Spleen (tissue), 11 donors: ENCODE results near the gene SMCHD1. TPM values are rescaled to one million over a fixed set of nuclear protein-coding genes. Genes with fewer than 3 reads are reported as not detected.

Experiments
- DNase-seq: peaks from one replicate; pipeline ENCODE4 v3.0.0-alpha.2; 2020
- H3K27ac ChIP-seq, 8 donors: fragments of 200-600 bp; sonication (generic) in 7 of 8; 1 replicate in 4 of 8; 2 replicates in 4 of 8; pipeline versions ENCODE4 v1.5.0 to v1.8.0; 2016 to 2021; ENCODE audit warnings: inconsistent platforms in 4 of 8, mild to moderate bottlenecking in 4 of 8, moderate library complexity in 1 of 8
- H3K27me3 ChIP-seq, 7 donors: fragments of 200-600 bp; sonication (generic) in 6 of 7; replicated peaks in 1 of 7; 1 replicate in 4 of 7; 2 replicates in 3 of 7; pipeline versions ENCODE4 v1.5.0 to v1.8.0; 2016 to 2021; ENCODE audit warnings: inconsistent platforms in 3 of 7, mild to moderate bottlenecking in 1 of 7
- H3K36me3 ChIP-seq, 6 donors: fragments of 200-600 bp; sonication (generic) in 5 of 6; 1 replicate in 4 of 6; 2 replicates in 2 of 6; pipeline versions ENCODE4 v1.5.0 to v1.8.0; 2016 to 2021; ENCODE audit warnings: inconsistent platforms in 2 of 6
- H3K4me1 ChIP-seq, 6 donors: fragments of 200-600 bp; sonication (generic) in 5 of 6; 1 replicate in 3 of 6; 2 replicates in 3 of 6; pipeline versions ENCODE4 v1.5.0 to v1.8.0; 2016 to 2021; ENCODE audit warnings: inconsistent platforms in 3 of 6
- H3K4me3 ChIP-seq, 8 donors: fragments of 200-600 bp; sonication (generic) in 7 of 8; 1 replicate in 4 of 8; 2 replicates in 4 of 8; pipeline versions ENCODE4 v1.5.0 to v1.8.0; 2016 to 2021; ENCODE audit warnings: inconsistent platforms in 4 of 8, mild to moderate bottlenecking in 4 of 8, moderate library complexity in 2 of 8
- H3K9me3 ChIP-seq, 8 donors: fragments of 200-600 bp; sonication (generic) in 7 of 8; 1 replicate in 4 of 8; 2 replicates in 4 of 8; pipeline versions ENCODE4 v1.5.0 to v1.8.0; 2016 to 2021; ENCODE audit warnings: inconsistent platforms in 4 of 8
- CTCF ChIP-seq, 11 experiments: fragments of 200-600 bp in 7 of 11; fragments of 450-650 bp in 4 of 11; sonication (generic) in 4 of 11; IDR thresholded peaks in 8 of 11; conservative IDR thresholded peaks in 3 of 11; 1 replicate in 7 of 11; 2 replicates in 4 of 11; pipeline versions ENCODE4 v1.4.0 to v1.8.0; 2016 to 2021; ENCODE audit warnings: antibody characterized with exemption in 11 of 11, inconsistent platforms in 4 of 11, mild to moderate bottlenecking in 1 of 11
- POLR2A ChIP-seq, 3 donors: fragments of 450-650 bp; IDR thresholded peaks; one replicate each; pipeline ENCODE4 v1.5.1; 2017; ENCODE audit warnings: antibody characterized with exemption in 3 of 3, mild to moderate bottlenecking in 1 of 3
- POLR2AphosphoS5 ChIP-seq, 3 donors: sonication (generic); formaldehyde crosslinking; IDR thresholded peaks; one replicate each; pipeline ENCODE4 v1.5.1; 2017; ENCODE audit warnings: antibody characterized with exemption in 3 of 3
- WGBS, 5 donors: extraction: QIAGEN DNeasy Blood & Tissue Kit in 3 of 5; methylation state at CpG; one replicate each; pipeline versions ENCODE4 v1.1.5 to v1.1.7; 2013 to 2018; 5-methylcytosine and 5-hydroxymethylcytosine counted together
- intact Hi-C: fragments of 100-400 bp; cut with DNase I; formaldehyde crosslinking; loops from one replicate; pipeline ENCODE4 v1.15.0; 2023; ENCODE audit warnings: low total_unique reads
- polyA plus RNA-seq, 3 donors: library from polyadenylated mRNA; stranded (reverse); fragments of 200-250 nt; gene quantifications; one replicate each; pipeline ENCODE4 v1.2.1, GENCODE V29; 2013
- total RNA-seq, 7 donors: library from RNA; depleted of rRNA in 3 of 7; stranded (reverse); fragments of >200 nt in 3 of 7; fragmentation: NEBNext Ultra II Directional in 4 of 7; extraction: Animal tissue kit (Norgen Biotek cat#: 25700) in 4 of 7; gene quantifications; one replicate each; pipeline versions ENCODE4 v1.1.0 to v1.2.1, GENCODE V29; 2016 to 2021
- donor health status: healthy with polysubstance abuse.
- donor health status: DM: no; HTN: no; CAD: no; lungs with moderate emphysema.
- donor health status: DM: no; HTN: no; CAD: no.
- donor health status: Bipolar disorder and iron deficiency.
- donor health status: healthy.
- donor health status: DM: no; HTN: no; CAD: no.
- donor health status: DM: yes; HTN: yes; CAD: no.

SMCHD1 gene
- total and polyA plus RNA-seq, 10 donors: 14.7 to 361 (median 148) TPM

DNA sequence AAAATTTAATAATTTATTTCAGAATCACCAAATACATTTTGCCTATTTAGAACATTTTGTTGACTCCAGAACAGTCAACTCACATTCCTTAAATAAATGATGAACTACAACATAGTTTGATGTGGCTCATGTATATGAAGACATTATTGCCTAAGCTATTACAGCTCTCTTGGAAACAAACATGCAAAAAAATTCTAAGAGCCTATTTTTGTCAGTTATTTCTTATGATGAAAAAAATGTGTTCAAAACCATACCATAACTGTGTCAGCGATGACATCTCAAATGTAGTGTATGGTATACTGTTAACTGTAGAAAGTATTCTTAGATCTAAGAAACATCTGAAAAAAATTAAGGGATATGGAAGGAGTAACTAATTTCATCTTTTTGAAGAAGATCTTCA lies 185.0 kb downstream of the SMCHD1 start:
- no peak overlapping the region for H3K27ac ChIP-seq
- 80 to 98% (median 94%) methylated on average over 1 of the region's 1 CpG for WGBS, 5 donors

GRCh38 chr18:2843146-2843545 lies 187.6 kb downstream of the SMCHD1 start:
- Histone ChIP-seq H3K27me3 (peaks cover 0 to 26% (median 13%) of the 10 kb centered on the region in 7 donors), H3K9me3 (peaks cover 0 to 2% (median 0%) of the 10 kb centered on the region in 8 donors), H3K27ac (peak overlapping the region in 1 of 8 donors; percentile 2), H3K4me3 (no peak overlapping the region), H3K4me1 (peaks cover 12 to 43% (median 25%) of the 10 kb centered on the region in 6 donors), H3K36me3 (no peaks in the 10 kb centered on the region)
- 49 to 69% (median 66%) methylated on average over 5 to 6 of the region's 6 CpGs for WGBS, 5 donors
- TF ChIP-seq CTCF (IDR thresholded peaks at IDR 0.05 in 8 of 11, conservative IDR thresholded peaks at IDR 0.05 in 3 of 11) (no peak), POLR2A (IDR thresholded peaks at IDR 0.05) (no peak), POLR2AphosphoS5 (IDR thresholded peaks at IDR 0.05) (no peak)
- intact Hi-C loops: no loop called here
- no peak for DNase-seq

More for the DNA sequence above, 185.0 kb downstream of the SMCHD1 start:
- intact Hi-C loops: no loop called here
- Histone ChIP-seq H3K36me3 (no peaks in the 10 kb centered on the region), H3K9me3 (peaks cover 0 to 20% (median 10%) of the 10 kb centered on the region in 8 donors), H3K4me3 (no peak overlapping the region), H3K4me1 (peaks cover 0 to 18% (median 2%) of the 10 kb centered on the region in 6 donors), H3K27me3 (peaks cover 0 to under 1% (median 0%) of the 10 kb centered on the region in 7 donors)
- TF ChIP-seq POLR2A (IDR thresholded peaks at IDR 0.05): no peak
- TF ChIP-seq CTCF (IDR thresholded peaks at IDR 0.05 in 8 of 11, conservative IDR thresholded peaks at IDR 0.05 in 3 of 11): no peak
- DNase-seq: no peak

DNA sequence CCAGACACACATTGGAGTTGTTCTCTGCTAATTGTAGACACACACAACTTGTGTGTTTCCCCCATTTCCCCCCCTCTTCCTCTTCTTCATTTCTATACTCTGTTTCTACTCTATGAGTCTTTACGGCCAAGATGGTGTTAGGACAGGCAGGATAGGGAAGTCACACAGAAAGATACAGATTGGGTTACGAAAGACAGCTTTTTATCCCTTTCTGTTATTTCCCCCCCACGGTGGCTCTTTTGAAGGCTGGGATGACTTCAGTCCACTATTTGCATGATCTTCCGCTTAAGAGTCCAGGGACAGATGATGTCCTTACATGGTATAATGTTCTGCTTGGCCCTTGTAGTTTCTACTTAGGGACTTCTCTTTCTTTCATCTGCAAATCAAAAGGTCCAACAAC lies 189.6 kb downstream of the SMCHD1 start:
- Histone ChIP-seq H3K9me3 (no peaks in the 10 kb centered on the region), H3K27ac (peak overlapping the region in 4 of 8 donors; percentile 14 to 87 (median 82)), H3K27me3 (peaks cover 0 to 47% (median 29%) of the 10 kb centered on the region in 7 donors), H3K4me3 (no peak overlapping the region), H3K36me3 (no peaks in the 10 kb centered on the region), H3K4me1 (peaks cover 21 to 56% (median 34%) of the 10 kb centered on the region in 6 donors)
- DNase-seq: no peak
- no peak for TF ChIP-seq POLR2A (IDR thresholded peaks at IDR 0.05)
- TF ChIP-seq POLR2AphosphoS5 (IDR thresholded peaks at IDR 0.05): no peak
- TF ChIP-seq CTCF (IDR thresholded peaks at IDR 0.05 in 8 of 11, conservative IDR thresholded peaks at IDR 0.05 in 3 of 11): no peak
- 33 to 78% (median 48%) methylated on average over 4 of the region's 4 CpGs for WGBS, 5 donors
- intact Hi-C loops: no loop called here

GRCh38 chr18:2846636-2847316 lies 191.2 kb downstream of the SMCHD1 start, which contains the start of gene EMILIN2:
Gene EMILIN2 (plus strand): TSS chr18:2847006. CDS start chr18:2847189, 183 bp downstream.
- WGBS, 5 donors: 1% methylated on average over 61 to 80 of the region's 80 CpGs

More at GRCh38 chr18:2846636-2847316, 191.2 kb downstream of the SMCHD1 start, which contains the start of gene EMILIN2:
- peak; percentile 95 for DNase-seq
- H3K36me3 ChIP-seq: no peaks in the 10 kb centered on the region
- peak within 1 kb of the TSS; percentile 48 to 78 (median 64) for H3K4me3 ChIP-seq
- H3K27me3 ChIP-seq: peaks cover 0 to 63% (median 31%) of the 10 kb centered on the region in 7 donors
- intact Hi-C loops: no loop called here
- H3K9me3 ChIP-seq: no peaks in the 10 kb centered on the region
- peaks cover 21 to 56% (median 34%) of the 10 kb centered on the region in 6 donors for H3K4me1 ChIP-seq
- peak within 1 kb of the TSS in 7 of 8 donors; percentile 38 to 87 (median 76) for H3K27ac ChIP-seq
- peak; percentile 63 to 84 (median 68) for TF ChIP-seq POLR2AphosphoS5 (IDR thresholded peaks at IDR 0.05)
- TF ChIP-seq CTCF (IDR thresholded peaks at IDR 0.05 in 8 of 11, conservative IDR thresholded peaks at IDR 0.05 in 3 of 11): peak in 1 of 11 experiments; percentile 21
- peak in 1 of 3 donors; percentile 17 for TF ChIP-seq POLR2A (IDR thresholded peaks at IDR 0.05)
